Ramos (cell line): ENCODE results near the gene HBM.
"Not testable (repeated sequence)": the region's sequence is repeated elsewhere in the genome, so short reads cannot be mapped to it uniquely, and the experiment has no call there.

Source experiments
- in situ Hi-C: fragments of 300-500 bp; cut with MboI; formaldehyde crosslinking; loops from one replicate; pipeline ENCODE4 v1.14.3; 2022; ENCODE audit warnings: low sequenced_read_pairs; ENCODE audit not compliant: unreplicated experiment

The HBM gene

DNA sequence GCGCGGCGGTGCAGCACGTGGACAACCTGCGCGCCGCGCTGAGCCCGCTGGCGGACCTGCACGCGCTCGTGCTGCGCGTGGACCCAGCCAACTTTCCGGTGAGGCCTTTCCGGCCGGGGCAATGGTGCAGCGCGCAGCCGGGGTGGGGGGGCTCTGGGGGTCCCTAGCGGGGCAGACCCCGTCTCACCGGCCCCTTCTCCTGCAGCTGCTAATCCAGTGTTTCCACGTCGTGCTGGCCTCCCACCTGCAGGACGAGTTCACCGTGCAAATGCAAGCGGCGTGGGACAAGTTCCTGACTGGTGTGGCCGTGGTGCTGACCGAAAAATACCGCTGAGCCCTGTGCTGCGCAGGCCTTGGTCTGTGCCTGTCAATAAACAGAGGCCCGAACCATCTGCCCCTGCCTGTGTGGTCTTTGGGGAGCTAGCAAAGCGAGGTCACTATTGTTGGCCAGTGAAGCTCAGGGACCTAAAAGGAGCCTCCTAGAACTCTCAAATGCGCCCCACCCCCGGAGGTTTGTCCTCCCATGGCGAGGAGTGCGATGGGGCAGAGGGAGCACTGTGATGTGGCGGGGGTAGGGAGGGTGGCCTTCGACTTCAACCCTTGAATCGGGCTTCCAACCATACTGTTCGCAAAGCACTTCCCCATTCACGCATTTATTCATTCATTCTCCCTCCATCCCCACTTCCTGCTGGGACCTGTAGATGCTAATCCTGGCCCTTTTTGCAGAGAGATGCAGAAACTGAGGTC, 770 bp downstream of the HBM start:
- in situ Hi-C loops, result no loop called here

DNA sequence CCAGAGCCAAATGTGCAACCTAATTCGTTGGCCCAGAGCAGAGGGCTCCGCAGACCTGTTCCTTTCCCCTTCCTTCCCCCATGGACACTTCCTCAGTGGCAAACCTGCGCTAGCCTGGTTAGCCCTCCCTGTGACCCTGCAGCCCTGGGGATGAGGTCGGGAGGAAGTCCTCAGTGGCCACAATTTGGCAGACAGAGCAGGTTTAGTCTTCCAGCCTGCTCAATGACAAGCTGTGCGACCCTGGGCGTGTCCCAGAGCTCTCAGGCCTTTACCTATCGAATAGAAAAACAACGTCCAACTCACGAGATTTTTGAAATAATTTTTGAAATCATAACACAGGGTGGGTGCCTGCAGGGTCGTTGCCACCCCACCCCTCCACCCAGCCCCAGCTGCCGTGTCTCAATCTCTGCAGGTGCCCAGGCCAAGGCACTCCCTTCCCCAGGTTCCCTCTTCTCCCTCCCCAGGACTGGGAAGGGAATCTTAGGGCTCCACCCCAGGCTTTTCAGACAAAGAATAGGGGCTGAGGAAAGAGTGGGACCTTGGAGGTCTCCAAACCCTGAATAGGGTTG, 1.4 kb downstream of the HBM start:
- in situ Hi-C loops, result no loop called here

DNA sequence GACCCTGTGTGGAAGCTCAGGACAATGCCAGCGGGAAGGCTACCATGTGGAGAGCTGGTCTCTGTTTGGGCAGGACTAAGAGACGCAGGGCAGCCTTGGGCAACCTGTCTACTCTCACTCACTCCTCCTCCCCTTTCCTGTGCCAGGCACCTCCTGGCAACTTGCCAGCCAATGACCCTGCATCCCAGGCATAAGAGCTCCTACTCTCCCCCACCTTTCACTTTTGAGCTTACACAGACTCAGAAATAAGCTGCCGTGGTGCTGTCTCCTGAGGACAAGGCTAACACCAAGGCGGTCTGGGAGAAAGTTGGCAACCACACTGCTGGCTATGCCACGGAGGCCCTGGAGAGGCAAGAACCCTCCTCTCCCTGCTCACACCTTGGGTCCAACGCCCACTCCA, 2.6 kb downstream of the HBM start:
- in situ Hi-C loops, result no loop called here

DNA sequence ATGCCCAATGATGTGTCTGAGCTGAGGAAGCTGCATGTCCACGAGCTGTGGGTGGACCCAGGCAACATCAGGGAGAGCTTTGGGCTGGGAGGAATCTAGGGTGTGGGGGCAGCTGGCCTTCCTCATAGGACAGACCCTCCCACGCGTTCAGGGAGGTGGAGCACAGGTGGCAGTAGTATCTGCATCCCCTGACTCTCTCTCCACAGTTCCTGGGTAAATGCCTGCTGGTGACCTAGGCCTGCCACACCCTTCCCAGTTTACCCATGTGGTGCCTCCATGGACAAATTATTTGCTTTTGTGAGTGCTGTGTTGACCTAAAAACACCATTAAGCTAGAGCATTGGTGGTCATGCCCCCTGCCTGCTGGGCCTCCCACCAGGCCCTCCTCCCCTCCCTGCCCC, 3.2 kb downstream of the HBM start:
- in situ Hi-C loops, result no loop called here

DNA sequence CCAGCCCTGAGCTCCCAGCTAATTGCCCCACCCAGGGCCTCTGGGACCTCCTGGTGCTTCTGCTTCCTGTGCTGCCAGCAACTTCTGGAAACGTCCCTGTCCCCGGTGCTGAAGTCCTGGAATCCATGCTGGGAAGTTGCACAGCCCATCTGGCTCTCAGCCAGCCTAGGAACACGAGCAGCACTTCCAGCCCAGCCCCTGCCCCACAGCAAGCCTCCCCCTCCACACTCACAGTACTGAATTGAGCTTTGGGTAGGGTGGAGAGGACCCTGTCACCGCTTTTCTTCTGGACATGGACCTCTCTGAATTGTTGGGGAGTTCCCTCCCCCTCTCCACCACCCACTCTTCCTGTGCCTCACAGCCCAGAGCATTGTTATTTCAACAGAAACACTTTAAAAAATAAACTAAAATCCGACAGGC, 4.3 kb downstream of the HBM start:
- in situ Hi-C loops, result not testable (repeated sequence)

DNA sequence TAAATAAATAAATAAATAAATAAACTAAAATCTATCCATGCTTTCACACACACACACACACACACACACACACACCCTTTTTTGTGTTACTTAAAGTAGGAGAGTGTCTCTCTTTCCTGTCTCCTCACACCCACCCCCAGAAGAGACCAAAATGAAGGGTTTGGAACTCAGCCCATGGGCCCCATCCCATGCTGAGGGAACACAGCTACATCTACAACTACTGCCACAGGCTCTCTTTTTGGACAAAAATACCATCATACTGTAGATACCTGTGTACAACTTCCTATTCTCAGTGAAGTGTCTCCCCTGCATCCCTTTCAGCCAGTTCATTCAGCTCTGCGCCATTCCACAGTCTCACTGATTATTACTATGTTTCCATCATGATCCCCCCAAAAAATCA, 5.0 kb downstream of the HBM start:
- in situ Hi-C loops, result no loop called here

DNA sequence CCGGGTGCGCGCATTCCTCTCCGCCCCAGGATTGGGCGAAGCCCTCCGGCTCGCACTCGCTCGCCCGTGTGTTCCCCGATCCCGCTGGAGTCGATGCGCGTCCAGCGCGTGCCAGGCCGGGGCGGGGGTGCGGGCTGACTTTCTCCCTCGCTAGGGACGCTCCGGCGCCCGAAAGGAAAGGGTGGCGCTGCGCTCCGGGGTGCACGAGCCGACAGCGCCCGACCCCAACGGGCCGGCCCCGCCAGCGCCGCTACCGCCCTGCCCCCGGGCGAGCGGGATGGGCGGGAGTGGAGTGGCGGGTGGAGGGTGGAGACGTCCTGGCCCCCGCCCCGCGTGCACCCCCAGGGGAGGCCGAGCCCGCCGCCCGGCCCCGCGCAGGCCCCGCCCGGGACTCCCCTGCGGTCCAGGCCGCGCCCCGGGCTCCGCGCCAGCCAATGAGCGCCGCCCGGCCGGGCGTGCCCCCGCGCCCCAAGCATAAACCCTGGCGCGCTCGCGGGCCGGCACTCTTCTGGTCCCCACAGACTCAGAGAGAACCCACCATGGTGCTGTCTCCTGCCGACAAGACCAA, 6.7 kb downstream of the HBM start, which contains the start of gene HBA2:
TSS of gene HBA2 (plus strand) at position 503 of the 568 bp plus-strand sequence. CDS start at position 540, 37 bp downstream.
- in situ Hi-C loops, result not testable (repeated sequence)

DNA sequence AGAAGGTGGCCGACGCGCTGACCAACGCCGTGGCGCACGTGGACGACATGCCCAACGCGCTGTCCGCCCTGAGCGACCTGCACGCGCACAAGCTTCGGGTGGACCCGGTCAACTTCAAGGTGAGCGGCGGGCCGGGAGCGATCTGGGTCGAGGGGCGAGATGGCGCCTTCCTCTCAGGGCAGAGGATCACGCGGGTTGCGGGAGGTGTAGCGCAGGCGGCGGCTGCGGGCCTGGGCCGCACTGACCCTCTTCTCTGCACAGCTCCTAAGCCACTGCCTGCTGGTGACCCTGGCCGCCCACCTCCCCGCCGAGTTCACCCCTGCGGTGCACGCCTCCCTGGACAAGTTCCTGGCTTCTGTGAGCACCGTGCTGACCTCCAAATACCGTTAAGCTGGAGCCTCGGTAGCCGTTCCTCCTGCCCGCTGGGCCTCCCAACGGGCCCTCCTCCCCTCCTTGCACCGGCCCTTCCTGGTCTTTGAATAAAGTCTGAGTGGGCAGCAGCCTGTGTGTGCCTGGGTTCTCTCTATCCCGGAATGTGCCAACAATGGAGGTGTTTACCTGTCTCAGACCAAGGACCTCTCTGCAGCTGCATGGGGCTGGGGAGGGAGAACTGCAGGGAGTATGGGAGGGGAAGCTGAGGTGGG, 7.6 kb downstream of the HBM start:
- in situ Hi-C loops, result not testable (repeated sequence)

DNA sequence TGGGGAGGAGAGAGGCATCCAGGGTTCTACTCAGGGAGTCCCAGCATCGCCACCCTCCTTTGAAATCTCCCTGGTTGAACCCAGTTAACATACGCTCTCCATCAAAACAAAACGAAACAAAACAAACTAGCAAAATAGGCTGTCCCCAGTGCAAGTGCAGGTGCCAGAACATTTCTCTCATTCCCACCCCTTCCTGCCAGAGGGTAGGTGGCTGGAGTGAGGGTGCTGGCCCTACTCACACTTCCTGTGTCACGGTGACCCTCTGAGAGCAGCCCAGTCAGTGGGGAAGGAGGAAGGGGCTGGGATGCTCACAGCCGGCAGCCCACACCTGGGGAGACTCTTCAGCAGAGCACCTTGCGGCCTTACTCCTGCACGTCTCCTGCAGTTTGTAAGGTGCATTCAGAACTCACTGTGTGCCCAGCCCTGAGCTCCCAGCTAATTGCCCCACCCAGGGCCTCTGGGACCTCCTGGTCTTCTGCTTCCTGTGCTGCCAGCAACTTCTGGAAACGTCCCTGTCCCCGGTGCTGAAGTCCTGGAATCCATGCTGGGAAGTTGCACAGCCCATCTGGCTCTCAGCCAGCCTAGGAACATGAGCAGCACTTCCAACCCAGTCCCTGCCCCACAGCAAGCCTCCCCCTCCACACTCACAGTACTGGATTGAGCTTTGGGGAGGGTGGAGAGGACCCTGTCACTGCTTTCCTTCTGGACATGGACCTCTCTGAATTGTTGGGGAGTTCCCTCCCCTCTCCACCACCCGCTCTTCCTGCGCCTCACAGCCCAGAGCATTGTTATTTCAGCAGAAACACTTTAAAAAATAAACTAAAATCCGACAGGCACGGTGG, 8.4 kb downstream of the HBM start:
- in situ Hi-C loops, result not testable (repeated sequence)

DNA sequence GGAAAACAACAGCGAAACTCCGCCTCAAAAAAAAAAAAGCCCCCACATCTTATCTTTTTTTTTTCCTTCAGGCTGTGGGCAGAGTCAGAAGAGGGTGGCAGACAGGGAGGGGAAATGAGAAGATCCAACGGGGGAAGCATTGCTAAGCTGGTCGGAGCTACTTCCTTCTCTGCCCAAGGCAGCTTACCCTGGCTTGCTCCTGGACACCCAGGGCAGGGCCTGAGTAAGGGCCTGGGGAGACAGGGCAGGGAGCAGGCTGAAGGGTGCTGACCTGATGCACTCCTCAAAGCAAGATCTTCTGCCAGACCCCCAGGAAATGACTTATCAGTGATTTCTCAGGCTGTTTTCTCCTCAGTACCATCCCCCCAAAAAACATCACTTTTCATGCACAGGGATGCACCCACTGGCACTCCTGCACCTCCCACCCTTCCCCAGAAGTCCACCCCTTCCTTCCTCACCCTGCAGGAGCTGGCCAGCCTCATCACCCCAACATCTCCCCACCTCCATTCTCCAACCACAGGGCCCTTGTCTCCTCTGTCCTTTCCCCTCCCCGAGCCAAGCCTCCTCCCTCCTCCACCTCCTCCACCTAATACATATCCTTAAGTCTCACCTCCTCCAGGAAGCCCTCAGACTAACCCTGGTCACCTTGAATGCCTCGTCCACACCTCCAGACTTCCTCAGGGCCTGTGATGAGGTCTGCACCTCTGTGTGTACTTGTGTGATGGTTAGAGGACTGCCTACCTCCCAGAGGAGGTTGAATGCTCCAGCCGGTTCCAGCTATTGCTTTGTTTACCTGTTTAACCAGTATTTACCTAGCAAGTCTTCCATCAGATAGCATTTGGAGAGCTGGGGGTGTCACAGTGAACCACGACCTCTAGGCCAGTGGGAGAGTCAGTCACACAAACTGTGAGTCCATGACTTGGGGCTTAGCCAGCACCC, 9.5 kb downstream of the HBM start:
- in situ Hi-C loops, result no loop called here

DNA sequence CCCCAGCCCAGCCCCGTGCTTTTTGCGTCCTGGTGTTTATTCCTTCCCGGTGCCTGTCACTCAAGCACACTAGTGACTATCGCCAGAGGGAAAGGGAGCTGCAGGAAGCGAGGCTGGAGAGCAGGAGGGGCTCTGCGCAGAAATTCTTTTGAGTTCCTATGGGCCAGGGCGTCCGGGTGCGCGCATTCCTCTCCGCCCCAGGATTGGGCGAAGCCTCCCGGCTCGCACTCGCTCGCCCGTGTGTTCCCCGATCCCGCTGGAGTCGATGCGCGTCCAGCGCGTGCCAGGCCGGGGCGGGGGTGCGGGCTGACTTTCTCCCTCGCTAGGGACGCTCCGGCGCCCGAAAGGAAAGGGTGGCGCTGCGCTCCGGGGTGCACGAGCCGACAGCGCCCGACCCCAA, 10.2 kb downstream of the HBM start:
- in situ Hi-C loops, result not testable (repeated sequence)

DNA sequence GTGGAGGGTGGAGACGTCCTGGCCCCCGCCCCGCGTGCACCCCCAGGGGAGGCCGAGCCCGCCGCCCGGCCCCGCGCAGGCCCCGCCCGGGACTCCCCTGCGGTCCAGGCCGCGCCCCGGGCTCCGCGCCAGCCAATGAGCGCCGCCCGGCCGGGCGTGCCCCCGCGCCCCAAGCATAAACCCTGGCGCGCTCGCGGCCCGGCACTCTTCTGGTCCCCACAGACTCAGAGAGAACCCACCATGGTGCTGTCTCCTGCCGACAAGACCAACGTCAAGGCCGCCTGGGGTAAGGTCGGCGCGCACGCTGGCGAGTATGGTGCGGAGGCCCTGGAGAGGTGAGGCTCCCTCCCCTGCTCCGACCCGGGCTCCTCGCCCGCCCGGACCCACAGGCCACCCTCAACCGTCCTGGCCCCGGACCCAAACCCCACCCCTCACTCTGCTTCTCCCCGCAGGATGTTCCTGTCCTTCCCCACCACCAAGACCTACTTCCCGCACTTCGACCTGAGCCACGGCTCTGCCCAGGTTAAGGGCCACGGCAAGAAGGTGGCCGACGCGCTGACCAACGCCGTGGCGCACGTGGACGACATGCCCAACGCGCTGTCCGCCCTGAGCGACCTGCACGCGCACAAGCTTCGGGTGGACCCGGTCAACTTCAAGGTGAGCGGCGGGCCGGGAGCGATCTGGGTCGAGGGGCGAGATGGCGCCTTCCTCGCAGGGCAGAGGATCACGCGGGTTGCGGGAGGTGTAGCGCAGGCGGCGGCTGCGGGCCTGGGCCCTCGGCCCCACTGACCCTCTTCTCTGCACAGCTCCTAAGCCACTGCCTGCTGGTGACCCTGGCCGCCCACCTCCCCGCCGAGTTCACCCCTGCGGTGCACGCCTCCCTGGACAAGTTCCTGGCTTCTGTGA, 11.0 kb downstream of the HBM start, which contains the start of gene HBA1:
TSS of gene HBA1 (plus strand) at position 204 of the 906 bp plus-strand sequence. CDS start at position 241, 37 bp downstream.
- in situ Hi-C loops, result not testable (repeated sequence)

DNA sequence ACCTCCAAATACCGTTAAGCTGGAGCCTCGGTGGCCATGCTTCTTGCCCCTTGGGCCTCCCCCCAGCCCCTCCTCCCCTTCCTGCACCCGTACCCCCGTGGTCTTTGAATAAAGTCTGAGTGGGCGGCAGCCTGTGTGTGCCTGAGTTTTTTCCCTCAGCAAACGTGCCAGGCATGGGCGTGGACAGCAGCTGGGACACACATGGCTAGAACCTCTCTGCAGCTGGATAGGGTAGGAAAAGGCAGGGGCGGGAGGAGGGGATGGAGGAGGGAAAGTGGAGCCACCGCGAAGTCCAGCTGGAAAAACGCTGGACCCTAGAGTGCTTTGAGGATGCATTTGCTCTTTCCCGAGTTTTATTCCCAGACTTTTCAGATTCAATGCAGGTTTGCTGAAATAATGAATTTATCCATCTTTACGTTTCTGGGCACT, 11.6 kb downstream of the HBM start:
- in situ Hi-C loops, result no loop called here

DNA sequence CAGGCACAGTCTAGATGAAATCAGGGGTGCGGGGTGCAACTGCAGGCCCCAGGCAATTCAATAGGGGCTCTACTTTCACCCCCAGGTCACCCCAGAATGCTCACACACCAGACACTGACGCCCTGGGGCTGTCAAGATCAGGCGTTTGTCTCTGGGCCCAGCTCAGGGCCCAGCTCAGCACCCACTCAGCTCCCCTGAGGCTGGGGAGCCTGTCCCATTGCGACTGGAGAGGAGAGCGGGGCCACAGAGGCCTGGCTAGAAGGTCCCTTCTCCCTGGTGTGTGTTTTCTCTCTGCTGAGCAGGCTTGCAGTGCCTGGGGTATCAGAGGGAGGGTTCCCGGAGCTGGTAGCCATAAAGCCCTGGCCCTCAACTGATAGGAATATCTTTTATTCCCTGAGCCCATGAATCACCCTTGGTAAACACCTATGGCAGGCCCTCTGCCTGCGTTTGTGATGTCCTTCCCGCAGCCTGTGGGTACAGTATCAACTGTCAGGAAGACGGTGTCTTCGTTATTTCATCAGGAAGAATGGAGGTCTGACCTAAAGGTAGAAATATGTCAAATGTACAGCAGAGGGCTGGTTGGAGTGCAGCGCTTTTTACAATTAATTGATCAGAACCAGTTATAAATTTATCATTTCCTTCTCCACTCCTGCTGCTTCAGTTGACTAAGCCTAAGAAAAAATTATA, 12.3 kb downstream of the HBM start:
- in situ Hi-C loops, result no loop called here

DNA sequence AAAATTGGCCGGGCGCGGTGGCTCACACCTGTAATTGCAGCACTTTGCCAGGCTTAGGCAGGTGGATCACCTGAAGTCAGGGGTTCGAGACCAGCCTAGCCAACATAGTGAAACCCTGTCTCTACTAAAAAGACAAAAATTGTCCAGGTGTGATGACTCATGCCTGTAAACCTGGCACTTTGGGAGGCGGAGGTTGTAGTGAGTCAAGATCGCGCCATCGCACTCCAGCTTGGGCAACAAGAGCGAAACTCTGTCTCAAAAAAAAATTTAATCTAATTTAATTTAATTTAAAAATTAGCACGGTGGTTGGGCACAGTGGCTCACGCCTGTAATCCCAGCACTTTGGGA, 12.9 kb downstream of the HBM start:
- in situ Hi-C loops, result no loop called here

DNA sequence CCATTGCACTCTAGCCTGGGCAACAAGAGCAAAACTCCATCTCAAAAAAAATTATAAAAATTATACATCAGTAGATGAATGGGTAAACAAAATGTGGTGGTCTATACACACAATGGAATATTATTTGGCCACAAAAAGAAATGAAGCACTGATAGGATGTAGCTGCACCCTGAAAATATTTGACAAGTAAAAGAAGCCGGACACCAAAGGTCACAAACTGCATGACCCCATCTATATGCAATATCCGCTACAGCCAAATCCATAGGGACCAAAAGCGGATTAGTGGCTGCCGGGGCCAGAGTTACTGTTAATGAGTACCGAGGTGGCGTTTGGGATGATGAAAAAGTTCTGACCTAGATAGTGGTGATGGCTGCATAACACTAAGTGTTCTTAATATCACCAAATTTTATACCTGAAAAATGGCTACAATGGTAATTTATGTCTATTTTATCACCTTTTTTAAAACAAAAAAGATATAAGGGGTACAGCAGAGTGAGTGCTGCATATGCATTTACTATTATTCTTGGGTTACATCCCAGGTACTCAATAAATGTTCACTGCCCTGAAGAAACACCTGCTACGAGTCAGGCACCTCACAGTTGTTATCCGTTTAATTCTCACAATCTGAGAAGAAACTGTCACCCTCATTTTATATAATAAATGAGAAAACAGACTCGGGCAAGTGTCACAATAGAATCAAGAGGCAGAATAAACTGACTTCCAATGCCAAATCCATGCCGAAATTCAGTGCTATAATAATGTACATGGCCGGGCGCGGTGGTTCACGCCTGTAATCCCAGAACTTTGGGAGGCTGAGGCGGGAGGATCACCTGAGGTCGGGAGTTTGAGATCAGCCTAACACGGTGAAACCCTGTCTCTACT, 13.7 kb downstream of the HBM start:
- in situ Hi-C loops, result no loop called here
